ENCODE results near the gene NCR3LG1.

Gene NCR3LG1

DNA sequence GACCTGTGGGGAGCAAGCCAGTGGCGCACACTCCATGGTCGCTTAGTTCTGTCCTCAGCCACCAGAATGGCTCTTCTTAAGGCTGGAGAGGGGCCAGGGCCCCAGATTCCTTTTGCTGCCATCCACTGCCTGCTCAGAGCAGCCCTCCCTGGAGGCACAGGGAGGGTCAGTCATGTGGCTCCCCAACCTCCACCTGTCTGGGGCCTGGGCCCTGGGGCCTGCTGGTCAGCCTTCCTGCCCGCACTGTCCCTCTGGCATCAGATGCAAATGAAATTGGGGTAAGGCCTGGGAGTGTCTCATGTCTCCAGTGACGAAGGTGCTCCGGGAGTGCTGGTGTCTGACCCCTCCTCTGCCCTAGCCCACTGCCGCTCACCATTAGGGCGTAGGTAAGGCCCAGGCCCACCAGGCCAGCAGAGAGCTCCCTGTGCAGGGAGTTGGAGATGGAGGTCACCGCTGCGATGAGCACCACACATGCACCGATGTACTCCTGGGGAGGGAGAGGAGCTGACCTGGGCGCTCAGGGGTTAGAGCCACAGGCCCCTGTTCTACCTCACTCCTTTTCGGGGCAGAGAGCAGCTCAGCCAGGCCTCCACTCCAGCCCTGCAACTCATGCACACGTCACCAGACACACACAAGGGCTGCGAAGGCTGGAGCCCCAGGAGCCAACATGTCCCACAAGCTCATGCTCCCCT lies 45.9 kb downstream of the NCR3LG1 start:
- TF ChIP-seq, protein P1, sequence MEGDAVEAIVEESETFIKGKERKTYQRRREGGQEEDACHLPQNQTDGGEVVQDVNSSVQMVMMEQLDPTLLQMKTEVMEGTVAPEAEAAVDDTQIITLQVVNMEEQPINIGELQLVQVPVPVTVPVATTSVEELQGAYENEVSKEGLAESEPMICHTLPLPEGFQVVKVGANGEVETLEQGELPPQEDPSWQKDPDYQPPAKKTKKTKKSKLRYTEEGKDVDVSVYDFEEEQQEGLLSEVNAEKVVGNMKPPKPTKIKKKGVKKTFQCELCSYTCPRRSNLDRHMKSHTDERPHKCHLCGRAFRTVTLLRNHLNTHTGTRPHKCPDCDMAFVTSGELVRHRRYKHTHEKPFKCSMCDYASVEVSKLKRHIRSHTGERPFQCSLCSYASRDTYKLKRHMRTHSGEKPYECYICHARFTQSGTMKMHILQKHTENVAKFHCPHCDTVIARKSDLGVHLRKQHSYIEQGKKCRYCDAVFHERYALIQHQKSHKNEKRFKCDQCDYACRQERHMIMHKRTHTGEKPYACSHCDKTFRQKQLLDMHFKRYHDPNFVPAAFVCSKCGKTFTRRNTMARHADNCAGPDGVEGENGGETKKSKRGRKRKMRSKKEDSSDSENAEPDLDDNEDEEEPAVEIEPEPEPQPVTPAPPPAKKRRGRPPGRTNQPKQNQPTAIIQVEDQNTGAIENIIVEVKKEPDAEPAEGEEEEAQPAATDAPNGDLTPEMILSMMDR (IDR thresholded peaks at IDR 0.05), result no peak

- TF ChIP-seq, protein P1 (IDR thresholded peaks at IDR 0.05), result no peak
These were observed 47.6 kb downstream of the NCR3LG1 start for GRCh38 chr11:17399236-17399635.

DNA sequence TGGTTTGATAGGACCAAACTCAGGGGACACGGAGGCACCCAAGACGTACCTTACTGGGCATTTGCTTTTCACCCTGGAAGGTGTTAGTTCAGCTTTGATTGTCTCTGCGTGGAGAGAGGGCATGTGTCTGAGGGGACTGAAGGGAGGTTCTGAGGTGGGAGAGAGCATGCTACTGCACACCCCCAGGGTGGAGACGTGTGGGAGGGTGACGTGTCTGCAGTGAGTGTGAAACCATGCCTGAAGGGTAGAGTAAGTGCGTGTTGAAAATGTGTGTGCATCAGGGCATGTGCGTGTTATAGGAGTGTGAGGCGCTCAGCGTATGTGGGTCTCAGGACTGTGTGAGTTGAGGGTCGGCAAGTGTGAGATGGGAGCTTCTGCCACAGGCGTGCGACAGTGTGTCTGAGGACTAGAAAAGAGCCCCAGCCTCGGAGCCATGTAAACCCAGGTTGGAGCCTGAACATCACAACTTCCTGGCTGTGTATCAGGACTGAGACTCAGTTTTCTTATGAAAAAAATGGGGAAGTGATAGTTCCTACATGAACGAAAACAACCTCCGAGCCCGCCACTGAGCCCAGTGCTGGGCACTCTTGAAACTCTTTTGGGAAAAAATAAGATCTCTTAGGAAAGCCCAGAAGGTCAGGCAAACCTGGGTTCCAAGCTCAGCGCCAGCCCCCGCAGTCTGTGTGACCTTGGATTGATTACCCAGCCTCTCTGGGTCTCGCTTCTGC lies 48.6 kb downstream of the NCR3LG1 start:
- TF ChIP-seq, protein P1 (IDR thresholded peaks at IDR 0.05), result no peak

GRCh38 chr11:17401316-17401715 lies 49.7 kb downstream of the NCR3LG1 start:
- TF ChIP-seq, protein P1 (IDR thresholded peaks at IDR 0.05), result no peak

GRCh38 chr11:17401841-17402240 lies 50.2 kb downstream of the NCR3LG1 start:
- TF ChIP-seq, protein P1 (IDR thresholded peaks at IDR 0.05), result no peak

GRCh38 chr11:17402486-17402885 lies 50.9 kb downstream of the NCR3LG1 start:
- TF ChIP-seq, protein P1 (IDR thresholded peaks at IDR 0.05), result no peak

DNA sequence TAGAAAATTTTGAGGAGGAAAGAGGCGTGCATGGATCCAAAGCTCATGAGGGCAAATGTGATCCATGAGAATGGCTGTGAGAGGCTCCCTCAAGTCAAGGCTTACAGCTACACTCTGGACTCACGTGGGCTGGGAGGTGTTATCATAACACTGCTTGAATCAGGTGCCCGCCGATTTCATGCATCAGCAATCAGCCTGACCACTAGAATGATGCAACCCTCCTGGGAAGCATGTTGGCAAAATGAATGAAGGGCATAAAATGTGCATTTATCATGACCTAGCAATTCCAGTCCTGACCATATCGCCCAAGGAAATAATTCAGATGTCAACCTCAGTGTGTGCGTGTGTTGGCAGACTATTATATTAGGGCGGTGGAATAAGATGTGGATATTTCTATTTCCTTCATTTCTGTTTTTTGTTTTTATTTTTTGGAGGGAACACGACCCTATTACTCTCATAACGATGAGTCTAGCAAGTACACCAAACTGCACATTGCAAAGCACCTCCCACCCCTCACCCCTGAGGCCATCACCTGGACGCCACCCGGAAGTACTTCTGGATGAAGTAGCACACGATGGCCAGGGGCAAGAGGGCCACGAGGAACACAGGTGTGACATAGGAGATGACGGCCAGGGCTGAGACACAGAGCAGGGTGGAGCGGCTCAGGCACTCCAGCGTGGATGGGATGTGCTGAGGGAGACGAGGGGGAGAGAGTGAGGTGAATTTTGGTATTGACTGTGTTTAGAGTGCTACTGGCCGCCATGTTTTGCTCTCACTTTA lies 52.6 kb downstream of the NCR3LG1 start:
- TF ChIP-seq, protein P1 (IDR thresholded peaks at IDR 0.05), result no peak
